Measurements from ENCODE around the gene CYP2C19. TPM values are rescaled to one million over a fixed set of nuclear protein-coding genes. Genes with fewer than 3 reads are reported as not detected.
"Not testable (repeated sequence)": the region's sequence is repeated elsewhere in the genome, so short reads cannot be mapped to it uniquely, and the experiment has no call there.

Gene CYP2C19
- under 1 TPM; 0.19 to 0.42 TPM for total RNA-seq

DNA sequence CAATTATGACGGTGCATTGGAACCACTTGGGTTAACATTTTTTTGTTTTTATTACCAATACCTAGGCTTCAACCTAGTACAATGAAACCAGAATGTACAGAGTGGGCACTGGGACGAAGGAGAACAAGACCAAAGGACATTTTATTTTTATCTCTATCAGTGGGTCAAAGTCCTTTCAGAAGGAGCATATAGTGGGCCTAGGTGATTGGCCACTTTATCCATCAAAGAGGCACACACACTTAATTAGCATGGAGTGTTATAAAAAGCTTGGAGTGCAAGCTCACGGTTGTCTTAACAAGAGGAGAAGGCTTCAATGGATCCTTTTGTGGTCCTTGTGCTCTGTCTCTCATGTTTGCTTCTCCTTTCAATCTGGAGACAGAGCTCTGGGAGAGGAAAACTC, at the start of gene CYP2C19:
Gene CYP2C19 (plus strand): TSS at position 289 of the 400 bp plus-strand sequence. CDS start 25 bp downstream, at position 314.
- H3K27me3 Mint-ChIP-seq (ENCODE audit: low read depth): no peaks in the 10 kb centered on the region
- no peaks in the 10 kb centered on the region for H3K4me1 Mint-ChIP-seq (ENCODE audit: low read depth)
- DNase-seq (no peak), ATAC-seq (replicated peaks in 1 of 2) (no peak)
- H3K27ac Mint-ChIP-seq: no peak within 1 kb of the TSS
- H3K36me3 Mint-ChIP-seq (ENCODE audit: insufficient read depth in 2 of 2): peaks cover 0 to 2% of the 10 kb centered on the region in 2 donors
- H3K9me3 Mint-ChIP-seq: peaks cover 5 to 6% of the 10 kb centered on the region in 2 donors
- no peak within 1 kb of the TSS for H3K4me3 Mint-ChIP-seq

- Mint-ChIP-seq H3K36me3 (ENCODE audit: insufficient read depth in 2 of 2) (no peaks in the 10 kb centered on the region), H3K9me3 (peaks cover 0 to 3% of the 10 kb centered on the region in 2 donors), H3K27ac (no peak overlapping the region), H3K27me3 (ENCODE audit: low read depth) (no peaks in the 10 kb centered on the region), H3K4me1 (ENCODE audit: low read depth) (no peaks in the 10 kb centered on the region), H3K4me3 (no peak overlapping the region)
- DNase-seq (no peak), ATAC-seq (replicated peaks in 1 of 2) (no peak)
Observed at GRCh38 chr10:94725871-94726270, 36.6 kb upstream of the CYP2C19 start.

DNA sequence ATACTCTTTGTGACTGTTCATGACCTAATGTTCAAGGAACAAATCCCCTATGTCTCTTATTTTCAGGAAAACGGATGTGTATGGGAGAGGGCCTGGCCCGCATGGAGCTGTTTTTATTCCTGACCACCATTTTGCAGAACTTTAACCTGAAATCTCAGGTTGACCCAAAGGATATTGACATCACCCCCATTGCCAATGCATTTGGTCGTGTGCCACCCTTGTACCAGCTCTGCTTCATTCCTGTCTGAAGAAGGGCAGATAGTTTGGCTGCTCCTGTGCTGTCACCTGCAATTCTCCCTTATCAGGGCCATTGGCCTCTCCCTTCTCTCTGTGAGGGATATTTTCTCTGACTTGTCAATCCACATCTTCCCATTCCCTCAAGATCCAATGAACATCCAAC, 27.3 kb upstream of the CYP2C19 start:
- Mint-ChIP-seq H3K4me1 (ENCODE audit: low read depth) (no peaks in the 10 kb centered on the region), H3K36me3 (ENCODE audit: insufficient read depth in 2 of 2) (no peaks in the 10 kb centered on the region), H3K9me3 (peaks cover 2 to 6% of the 10 kb centered on the region in 2 donors), H3K27me3 (ENCODE audit: low read depth) (no peaks in the 10 kb centered on the region), H3K27ac (no peak overlapping the region), H3K4me3 (no peak overlapping the region)
- DNase-seq: no peak
- no peak for ATAC-seq (replicated peaks in 1 of 2)

GRCh38 chr10:94738588-94738987, 23.9 kb upstream of the CYP2C19 start:
- DNase-seq (no peak), ATAC-seq (replicated peaks in 1 of 2) (no peak)
- H3K27ac Mint-ChIP-seq: no peak overlapping the region
- H3K4me3 Mint-ChIP-seq: no peak overlapping the region
- H3K27me3 Mint-ChIP-seq (ENCODE audit: low read depth): no peaks in the 10 kb centered on the region
- H3K4me1 Mint-ChIP-seq (ENCODE audit: low read depth): no peaks in the 10 kb centered on the region
- peaks cover 0 to 3% of the 10 kb centered on the region in 2 donors for H3K36me3 Mint-ChIP-seq (ENCODE audit: insufficient read depth in 2 of 2)
- H3K9me3 Mint-ChIP-seq: peaks cover 10% of the 10 kb centered on the region in 2 donors

DNA sequence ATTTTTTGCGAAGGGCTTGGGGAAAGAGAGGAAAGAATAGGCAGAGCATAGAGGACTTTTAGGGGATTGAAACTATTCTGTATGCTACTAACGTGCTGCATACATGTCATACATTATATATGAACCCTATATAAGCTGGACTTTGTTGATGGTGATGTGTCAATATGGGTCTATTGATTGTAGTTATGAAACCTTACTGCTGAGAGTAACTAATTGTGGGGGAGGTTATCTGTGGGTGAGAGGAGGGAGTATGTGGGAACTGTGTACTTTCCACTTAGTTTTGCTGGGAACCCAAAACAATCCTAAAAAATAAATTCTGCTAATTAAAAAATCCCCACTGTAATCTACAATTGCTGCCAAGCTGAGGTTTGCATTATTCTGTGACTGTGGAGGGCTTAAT, 15.3 kb upstream of the CYP2C19 start:
- no peak overlapping the region for H3K27ac Mint-ChIP-seq
- ATAC-seq (replicated peaks in 1 of 2): no peak

GRCh38 chr10:94747838-94748237, 14.6 kb upstream of the CYP2C19 start:
- Mint-ChIP-seq H3K4me3 (no peak overlapping the region), H3K9me3 (peaks cover 6 to 11% of the 10 kb centered on the region in 2 donors), H3K36me3 (ENCODE audit: insufficient read depth in 2 of 2) (peaks cover 0 to 2% of the 10 kb centered on the region in 2 donors), H3K27ac (no peak overlapping the region), H3K4me1 (ENCODE audit: low read depth) (no peaks in the 10 kb centered on the region), H3K27me3 (ENCODE audit: low read depth) (no peaks in the 10 kb centered on the region)
- no peak for ATAC-seq (replicated peaks in 1 of 2)
- DNase-seq: no peak

More for the DNA sequence above, 15.3 kb upstream of the CYP2C19 start:
- H3K27me3 Mint-ChIP-seq (ENCODE audit: low read depth): no peaks in the 10 kb centered on the region
- H3K9me3 Mint-ChIP-seq: peaks cover 8 to 13% of the 10 kb centered on the region in 2 donors
- H3K4me3 Mint-ChIP-seq: no peak overlapping the region
- H3K36me3 Mint-ChIP-seq (ENCODE audit: insufficient read depth in 2 of 2): peaks cover 0 to 5% of the 10 kb centered on the region in 2 donors
- DNase-seq: no peak
- H3K4me1 Mint-ChIP-seq (ENCODE audit: low read depth): no peaks in the 10 kb centered on the region

- H3K4me3 Mint-ChIP-seq: no peak overlapping the region
Observed at GRCh38 chr10:94757916-94758315, 4.6 kb upstream of the CYP2C19 start.

GRCh38 chr10:94760586-94761178, 1.8 kb upstream of the CYP2C19 start:
- DNase-seq (no peak), ATAC-seq (replicated peaks in 1 of 2) (no peak)
- Mint-ChIP-seq H3K27ac (no peak overlapping the region), H3K36me3 (ENCODE audit: insufficient read depth in 2 of 2) (peaks cover 0 to 2% of the 10 kb centered on the region in 2 donors), H3K27me3 (ENCODE audit: low read depth) (no peaks in the 10 kb centered on the region), H3K4me3 (no peak overlapping the region), H3K4me1 (ENCODE audit: low read depth) (no peaks in the 10 kb centered on the region), H3K9me3 (peaks cover 6 to 10% of the 10 kb centered on the region in 2 donors)

More at GRCh38 chr10:94757916-94758315, 4.6 kb upstream of the CYP2C19 start:
- ATAC-seq (replicated peaks in 1 of 2) (no peak), DNase-seq (no peak)
- H3K9me3 Mint-ChIP-seq: peaks cover 2 to 7% of the 10 kb centered on the region in 2 donors
- no peaks in the 10 kb centered on the region for H3K27me3 Mint-ChIP-seq (ENCODE audit: low read depth)
- no peaks in the 10 kb centered on the region for H3K36me3 Mint-ChIP-seq (ENCODE audit: insufficient read depth in 2 of 2)
- H3K4me1 Mint-ChIP-seq (ENCODE audit: low read depth): no peaks in the 10 kb centered on the region
- H3K27ac Mint-ChIP-seq: no peak overlapping the region

DNA sequence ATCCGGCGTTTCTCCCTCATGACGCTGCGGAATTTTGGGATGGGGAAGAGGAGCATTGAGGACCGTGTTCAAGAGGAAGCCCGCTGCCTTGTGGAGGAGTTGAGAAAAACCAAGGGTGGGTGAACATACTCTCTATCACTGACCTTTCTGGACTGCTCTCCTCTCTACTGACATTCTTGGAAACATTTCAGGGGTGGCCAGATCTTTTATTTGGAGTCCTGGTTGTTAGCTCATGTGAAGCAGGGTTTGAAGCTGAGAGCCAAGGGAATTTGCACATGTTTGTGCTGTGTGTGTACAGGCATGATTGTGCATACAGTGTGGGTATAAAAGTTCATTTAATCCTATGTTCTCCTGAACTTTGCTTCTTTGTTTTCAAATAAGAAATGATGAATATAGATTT, 12.9 kb downstream of the CYP2C19 start:
- not testable (repeated sequence) for H3K27me3 Mint-ChIP-seq (ENCODE audit: low read depth); H3K4me1 Mint-ChIP-seq (ENCODE audit: low read depth)

GRCh38 chr10:94777886-94778458, 15.5 kb downstream of the CYP2C19 start:
- no peak overlapping the region for H3K27ac Mint-ChIP-seq
- H3K4me3 Mint-ChIP-seq: no peak overlapping the region
- no peak for DNase-seq
- H3K4me1 Mint-ChIP-seq (ENCODE audit: low read depth): no peaks in the 10 kb centered on the region
- H3K9me3 Mint-ChIP-seq: peaks cover 0 to 2% of the 10 kb centered on the region in 2 donors
- no peak for ATAC-seq (replicated peaks in 1 of 2)
- H3K36me3 Mint-ChIP-seq (ENCODE audit: insufficient read depth in 2 of 2): no peaks in the 10 kb centered on the region
- H3K27me3 Mint-ChIP-seq (ENCODE audit: low read depth): no peaks in the 10 kb centered on the region

More for the DNA sequence above, 12.9 kb downstream of the CYP2C19 start:
- not testable (repeated sequence) for H3K27ac Mint-ChIP-seq; ATAC-seq (replicated peaks in 1 of 2); H3K36me3 Mint-ChIP-seq (ENCODE audit: insufficient read depth in 2 of 2); H3K9me3 Mint-ChIP-seq; H3K4me3 Mint-ChIP-seq; DNase-seq

DNA sequence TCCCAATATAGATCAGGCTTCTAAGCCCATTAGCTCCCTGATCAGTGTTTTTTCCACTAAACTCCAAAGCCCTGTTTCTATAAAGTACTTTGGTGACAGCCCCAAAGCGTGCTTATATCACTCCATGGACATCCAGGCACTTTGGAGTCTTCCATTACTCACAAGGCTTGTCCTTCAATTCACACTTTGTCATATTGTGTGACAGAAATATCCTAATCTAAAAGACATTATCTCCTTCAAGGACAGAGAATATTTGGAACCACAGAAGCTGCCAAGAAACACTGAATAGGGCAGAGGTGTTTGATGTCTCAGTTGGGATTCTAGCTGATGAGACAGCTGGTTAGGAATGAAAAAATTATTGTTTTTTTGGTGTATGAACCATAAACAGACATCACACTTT, 18.4 kb downstream of the CYP2C19 start:
- ATAC-seq (replicated peaks in 1 of 2) (no peak), DNase-seq (no peak)
- no peaks in the 10 kb centered on the region for H3K27me3 Mint-ChIP-seq (ENCODE audit: low read depth)
- no peaks in the 10 kb centered on the region for H3K36me3 Mint-ChIP-seq (ENCODE audit: insufficient read depth in 2 of 2)
- H3K27ac Mint-ChIP-seq: no peak overlapping the region
- peaks cover 2 to 7% of the 10 kb centered on the region in 2 donors for H3K9me3 Mint-ChIP-seq
- H3K4me1 Mint-ChIP-seq (ENCODE audit: low read depth): no peaks in the 10 kb centered on the region
- no peak overlapping the region for H3K4me3 Mint-ChIP-seq

DNA sequence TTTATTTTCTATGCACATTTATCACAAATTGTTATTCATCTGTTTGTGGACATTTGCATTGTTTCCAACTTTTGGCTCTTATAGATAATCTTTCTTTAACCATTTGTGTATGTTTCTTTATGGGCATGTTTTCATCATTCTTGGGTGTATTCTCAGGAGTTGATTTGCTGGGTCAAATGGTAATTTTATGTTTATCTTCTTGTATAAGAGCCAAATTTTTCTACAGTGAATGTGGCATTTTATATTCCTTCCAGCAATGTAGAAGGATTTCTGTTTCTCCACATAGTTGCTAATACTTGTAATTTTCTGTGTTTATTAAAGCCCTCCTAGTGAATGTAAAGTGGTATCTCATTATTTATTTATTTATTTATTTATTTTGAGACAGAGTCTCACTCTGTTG, 21.8 kb downstream of the CYP2C19 start:
- ATAC-seq (replicated peaks in 1 of 2) (no peak), DNase-seq (no peak)
- H3K27me3 Mint-ChIP-seq (ENCODE audit: low read depth): no peaks in the 10 kb centered on the region
- H3K9me3 Mint-ChIP-seq: peaks cover 2 to 14% of the 10 kb centered on the region in 2 donors
- H3K27ac Mint-ChIP-seq: no peak overlapping the region
- H3K36me3 Mint-ChIP-seq (ENCODE audit: insufficient read depth in 2 of 2): no peaks in the 10 kb centered on the region
- no peaks in the 10 kb centered on the region for H3K4me1 Mint-ChIP-seq (ENCODE audit: low read depth)
- H3K4me3 Mint-ChIP-seq: no peak overlapping the region

DNA sequence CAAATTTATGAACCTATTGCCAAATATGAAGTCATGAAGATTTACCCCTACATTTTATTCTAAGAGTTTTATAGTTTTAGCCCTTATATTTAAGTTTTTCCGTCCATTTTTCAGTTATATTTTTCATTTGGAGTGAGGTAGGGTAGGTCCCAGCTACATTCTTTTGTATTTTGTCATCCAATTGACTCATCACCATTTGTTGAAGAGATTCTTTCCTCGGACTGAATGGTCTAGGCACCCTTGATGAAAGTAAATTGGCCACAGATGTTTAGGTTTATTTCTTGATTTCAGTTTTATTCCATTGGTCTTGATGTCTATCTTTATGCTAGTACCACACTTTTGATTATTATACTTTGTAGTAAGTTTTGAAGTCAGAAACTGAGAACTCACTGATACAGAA, 22.7 kb downstream of the CYP2C19 start:
- Mint-ChIP-seq H3K27me3 (ENCODE audit: low read depth) (no peaks in the 10 kb centered on the region), H3K36me3 (ENCODE audit: insufficient read depth in 2 of 2) (no peaks in the 10 kb centered on the region), H3K4me1 (ENCODE audit: low read depth) (no peaks in the 10 kb centered on the region), H3K27ac (no peak overlapping the region), H3K9me3 (peaks cover 2 to 14% of the 10 kb centered on the region in 2 donors), H3K4me3 (no peak overlapping the region)
- DNase-seq (no peak), ATAC-seq (replicated peaks in 1 of 2) (no peak)

- not testable (repeated sequence) for DNase-seq; H3K4me1 Mint-ChIP-seq (ENCODE audit: low read depth)
Observed at GRCh38 chr10:94800551-94800950, 38.1 kb downstream of the CYP2C19 start.

More at GRCh38 chr10:94800551-94800950, 38.1 kb downstream of the CYP2C19 start:
- not testable (repeated sequence) for ATAC-seq (replicated peaks in 1 of 2); H3K36me3 Mint-ChIP-seq (ENCODE audit: insufficient read depth in 2 of 2); H3K4me3 Mint-ChIP-seq; H3K27ac Mint-ChIP-seq; H3K27me3 Mint-ChIP-seq (ENCODE audit: low read depth)
- peaks cover 10 to 14% of the 10 kb centered on the region in 2 donors for H3K9me3 Mint-ChIP-seq

Data from activated T-cell treated with anti-CD3 and anti-CD28 coated beads, Interleukin-2, amount 50 U/mL, for 72 hours (primary cell).